ENCODE data around the gene ARL3.

The ARL3 gene

DNA sequence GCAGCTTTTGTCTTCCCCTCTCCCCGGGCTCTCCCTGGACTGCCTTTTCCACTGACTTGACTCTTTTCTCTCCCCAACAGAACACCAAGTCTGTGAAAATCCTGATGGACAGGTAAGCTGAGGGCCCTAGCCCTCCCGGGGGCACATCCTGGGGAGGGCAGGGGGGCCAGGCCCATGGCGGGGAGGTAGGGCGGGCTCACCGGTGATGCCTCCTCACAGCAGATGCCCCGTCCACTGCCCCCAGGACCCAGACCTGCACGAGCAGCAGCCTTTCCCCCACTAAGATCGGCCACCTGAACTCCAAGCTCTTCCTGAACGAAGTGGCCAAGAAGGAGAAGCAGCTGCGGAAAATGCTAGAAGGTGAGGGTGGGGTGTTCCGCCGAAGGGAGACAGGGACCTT is 58.2 kb downstream of the ARL3 start:
- DNase-seq (ENCODE audit: low read depth) = no peak
- H3K4me3 ChIP-seq (ENCODE audit: low read depth, low read length) = no peak overlapping the region
- no peak for TF ChIP-seq MAX (IDR thresholded peaks at IDR 0.05; ENCODE audit: low read depth, low read length)
- TF ChIP-seq MYC (IDR thresholded peaks at IDR 0.05; ENCODE audit: low read depth, low read length) = no peak
- TF ChIP-seq CTCF (IDR thresholded peaks at IDR 0.05; ENCODE audit: low read depth, low read length) = no peak

- TF ChIP-seq POLR2A (IDR thresholded peaks at IDR 0.05; ENCODE audit: extremely low read depth, insufficient read length) (no peak), CTCF (IDR thresholded peaks at IDR 0.05; ENCODE audit: low read depth, low read length) (no peak), MAX (IDR thresholded peaks at IDR 0.05; ENCODE audit: low read depth, low read length) (no peak)
- no peak overlapping the region for H3K4me3 ChIP-seq (ENCODE audit: low read depth, low read length)
- DNase-seq (ENCODE audit: low read depth) = no peak
Observed at GRCh38 chr10:102654969-102655368, 59.2 kb downstream of the ARL3 start.

GRCh38 chr10:102654566-102654965 is 59.6 kb downstream of the ARL3 start:
- no peak overlapping the region for H3K4me3 ChIP-seq (ENCODE audit: low read depth, low read length)
- DNase-seq (ENCODE audit: low read depth) = no peak
- TF ChIP-seq MYC (IDR thresholded peaks at IDR 0.05; ENCODE audit: low read depth, low read length) = no peak
- TF ChIP-seq MAX (IDR thresholded peaks at IDR 0.05; ENCODE audit: low read depth, low read length) = no peak
- TF ChIP-seq POLR2A (IDR thresholded peaks at IDR 0.05; ENCODE audit: extremely low read depth, insufficient read length) = no peak
- TF ChIP-seq CTCF (IDR thresholded peaks at IDR 0.05; ENCODE audit: low read depth, low read length) = no peak

DNA sequence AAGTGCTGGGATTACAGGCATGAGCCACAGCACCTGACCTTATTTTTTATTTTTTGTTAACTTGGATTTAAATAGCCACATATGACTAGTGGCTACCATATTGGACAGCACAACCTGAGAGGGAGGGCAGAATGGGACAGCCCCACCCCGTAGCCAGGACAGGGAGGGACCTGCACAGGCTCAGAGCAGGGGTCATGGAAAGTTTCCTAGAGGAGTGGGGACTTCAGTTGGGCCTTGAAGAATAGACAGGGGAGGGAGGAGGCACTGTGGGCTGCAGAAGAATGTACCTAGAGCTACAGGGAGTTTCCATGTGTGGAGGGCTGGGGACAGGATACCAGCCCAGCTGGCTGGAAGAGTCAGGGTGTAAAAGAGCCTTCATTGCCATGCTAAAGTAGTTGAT is 61.1 kb downstream of the ARL3 start:
- DNase-seq (ENCODE audit: low read depth) = no peak
- no peak overlapping the region for H3K4me3 ChIP-seq (ENCODE audit: low read depth, low read length)
- TF ChIP-seq CTCF (IDR thresholded peaks at IDR 0.05; ENCODE audit: low read depth, low read length) (no peak), POLR2A (IDR thresholded peaks at IDR 0.05; ENCODE audit: extremely low read depth, insufficient read length) (no peak), MAX (IDR thresholded peaks at IDR 0.05; ENCODE audit: low read depth, low read length) (no peak), MYC (IDR thresholded peaks at IDR 0.05; ENCODE audit: low read depth, low read length) (no peak)

DNA sequence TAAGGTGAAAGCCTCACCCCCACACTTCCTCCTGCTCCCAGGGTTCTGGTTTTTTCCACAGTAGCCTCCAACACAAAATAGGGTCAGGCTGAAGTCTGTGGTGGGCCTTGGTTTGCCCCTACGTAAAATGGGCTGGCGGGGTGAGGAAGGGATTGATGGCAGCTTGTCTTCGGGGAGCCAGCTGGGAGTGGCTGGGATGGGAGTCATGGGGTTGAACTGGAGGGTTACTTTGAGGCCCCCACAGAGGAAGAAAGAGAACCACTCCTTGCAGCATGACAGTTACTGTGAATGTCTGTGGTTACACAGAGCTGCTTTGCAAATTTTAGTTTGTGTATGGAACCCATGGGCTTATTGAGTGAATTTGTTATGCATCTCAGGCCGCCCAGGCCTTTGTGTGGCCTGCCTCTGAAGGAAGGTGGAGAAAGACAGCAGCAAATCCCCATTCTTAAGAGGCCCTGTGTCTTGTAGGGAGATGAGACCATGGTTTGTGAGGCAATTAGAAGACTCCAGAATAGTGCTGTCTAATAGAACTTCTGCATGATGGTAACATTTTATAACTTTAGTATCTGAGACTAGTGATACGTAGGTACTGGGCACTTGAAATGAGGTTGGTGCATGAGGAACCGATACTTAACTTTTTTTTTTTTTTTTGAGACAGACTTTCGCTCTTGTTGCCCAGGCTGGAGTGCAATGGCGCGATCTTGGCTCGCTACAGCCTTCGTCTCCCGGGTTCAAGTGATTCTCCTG is 61.9 kb downstream of the ARL3 start:
- H3K4me3 ChIP-seq (ENCODE audit: low read depth, low read length) = no peak overlapping the region
- TF ChIP-seq MYC (IDR thresholded peaks at IDR 0.05; ENCODE audit: low read depth, low read length) (no peak), MAX (IDR thresholded peaks at IDR 0.05; ENCODE audit: low read depth, low read length) (no peak), POLR2A (IDR thresholded peaks at IDR 0.05; ENCODE audit: extremely low read depth, insufficient read length) (no peak), CTCF (IDR thresholded peaks at IDR 0.05; ENCODE audit: low read depth, low read length) (no peak)
- DNase-seq (ENCODE audit: low read depth) = peak; percentile 59

All from NB4 (cell line).